Measurements from ENCODE around the gene RALGAPA2. TPM values are rescaled to one million over a fixed set of nuclear protein-coding genes. Genes with fewer than 3 reads are reported as not detected.

The RALGAPA2 gene
- total and polyA plus RNA-seq, 7 experiments from 2014 or later, result 6.7 to 45.4 (median 34.9) TPM

- intact Hi-C loops (cut with micrococcal nuclease), result no loop called here
- Mint-ChIP-seq H3K36me3 (peaks cover 0 to 6% (median 0%) of the 10 kb centered on the region in 5 donors), H3K27me3 (peaks cover 0 to 5% (median 0%) of the 10 kb centered on the region in 5 donors), H3K27ac (no peak overlapping the region), H3K9me3 (no peaks in the 10 kb centered on the region), H3K4me1 (peaks cover 0 to 4% (median 0%) of the 10 kb centered on the region in 7 donors), H3K4me3 (no peak overlapping the region)
- Histone ChIP-seq H3K9me3 (ENCODE audit: control insufficient read depth in 2 of 3, low read length in 3 of 3) (no peaks in the 10 kb centered on the region), H3K27ac (ENCODE audit: low read depth, low read length) (no peak overlapping the region), H3K27me3 (ENCODE audit: control insufficient read depth in 2 of 2, insufficient read depth in 2 of 2, low read length in 2 of 2) (no peaks in the 10 kb centered on the region), H3K4me1 (ENCODE audit: control insufficient read depth in 2 of 2, insufficient read depth in 2 of 2, low read length in 2 of 2) (no peaks in the 10 kb centered on the region), H3K4me3 (ENCODE audit: low read length) (no peak overlapping the region), H3K36me3 (ENCODE audit: control insufficient read depth in 2 of 3, insufficient read depth in 3 of 3, low read length in 3 of 3) (peaks cover 0 to under 1% (median 0%) of the 10 kb centered on the region in 3 experiments)
- CTCF ChIA-PET, result no interaction called here
- ATAC-seq (no peak), DNase-seq (no peak)
- POLR2A ChIA-PET, result no interaction called here
Measured at GRCh38 chr20:20386192-20386591, 326.3 kb downstream of the RALGAPA2 start.

GRCh38 chr20:20375862-20376261, 336.6 kb downstream of the RALGAPA2 start:
- H3K4me3 Mint-ChIP-seq, result no peak overlapping the region
- peaks cover 52 to 62% (median 57%) of the 10 kb centered on the region in 5 donors for H3K27me3 Mint-ChIP-seq
- Histone ChIP-seq H3K27ac (ENCODE audit: low read depth, low read length) (no peak overlapping the region), H3K9me3 (ENCODE audit: control insufficient read depth in 2 of 3, low read length in 3 of 3) (no peaks in the 10 kb centered on the region), H3K4me1 (ENCODE audit: control insufficient read depth in 2 of 2, insufficient read depth in 2 of 2, low read length in 2 of 2) (no peaks in the 10 kb centered on the region), H3K4me3 (ENCODE audit: low read length) (no peak overlapping the region), H3K27me3 (ENCODE audit: control insufficient read depth in 2 of 2, insufficient read depth in 2 of 2, low read length in 2 of 2) (peaks cover 0 to 5% of the 10 kb centered on the region in 2 donors), H3K36me3 (ENCODE audit: control insufficient read depth in 2 of 3, insufficient read depth in 3 of 3, low read length in 3 of 3) (no peaks in the 10 kb centered on the region)
- DNase-seq (no peak), ATAC-seq (no peak)
- CTCF ChIA-PET, result no interaction called here
- no peak overlapping the region for H3K27ac Mint-ChIP-seq
- H3K36me3 Mint-ChIP-seq, result no peaks in the 10 kb centered on the region
- H3K4me1 Mint-ChIP-seq, result peaks cover 0 to 2% (median 0%) of the 10 kb centered on the region in 7 donors
- POLR2A ChIA-PET, result no interaction called here
- intact Hi-C loops (cut with micrococcal nuclease), result no loop called here
- H3K9me3 Mint-ChIP-seq, result peaks cover 0 to 4% (median 0%) of the 10 kb centered on the region in 11 donors

DNA sequence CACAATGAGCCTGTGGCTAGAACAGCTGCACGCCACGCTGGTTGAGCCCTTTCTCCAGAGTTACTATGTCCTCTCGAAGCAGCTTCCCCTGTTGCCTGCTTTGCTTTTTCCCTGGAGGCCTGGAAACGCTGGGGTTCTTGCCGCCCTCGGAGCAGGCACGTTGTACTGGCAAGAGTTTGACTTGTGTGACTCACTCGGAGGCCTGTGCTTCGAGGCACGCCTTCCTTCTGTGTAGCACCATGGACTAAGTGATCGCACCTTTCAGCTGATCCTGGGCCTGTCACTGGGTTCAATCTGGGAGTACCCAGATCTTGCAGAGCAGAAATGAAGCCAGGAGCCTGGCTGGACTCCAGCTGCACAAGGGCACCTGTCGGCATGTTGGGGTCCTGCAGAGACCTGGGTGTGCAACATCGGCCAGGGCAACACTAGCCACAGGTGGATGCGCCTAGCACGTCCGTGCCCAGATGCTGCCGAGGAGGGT, 339.3 kb downstream of the RALGAPA2 start:
- Mint-ChIP-seq H3K4me3 (no peak overlapping the region), H3K36me3 (peaks cover 0 to 5% (median 0%) of the 10 kb centered on the region in 5 donors), H3K9me3 (no peaks in the 10 kb centered on the region), H3K4me1 (peaks cover 5 to 8% (median 7%) of the 10 kb centered on the region in 7 donors), H3K27me3 (peaks cover 59 to 65% (median 62%) of the 10 kb centered on the region in 5 donors), H3K27ac (no peak overlapping the region)
- Histone ChIP-seq H3K9me3 (ENCODE audit: control insufficient read depth in 2 of 3, low read length in 3 of 3) (no peaks in the 10 kb centered on the region), H3K36me3 (ENCODE audit: control insufficient read depth in 2 of 3, insufficient read depth in 3 of 3, low read length in 3 of 3) (no peaks in the 10 kb centered on the region), H3K27me3 (ENCODE audit: control insufficient read depth in 2 of 2, insufficient read depth in 2 of 2, low read length in 2 of 2) (peaks cover 0 to 5% of the 10 kb centered on the region in 2 donors), H3K27ac (ENCODE audit: low read depth, low read length) (no peak overlapping the region), H3K4me3 (ENCODE audit: low read length) (no peak overlapping the region), H3K4me1 (ENCODE audit: control insufficient read depth in 2 of 2, insufficient read depth in 2 of 2, low read length in 2 of 2) (no peaks in the 10 kb centered on the region)
- POLR2A ChIA-PET, result no interaction called here
- no peak for ATAC-seq
- intact Hi-C loops (cut with micrococcal nuclease), result no loop called here
- CTCF ChIA-PET, result no interaction called here
- DNase-seq, result no peak

- Mint-ChIP-seq H3K36me3 (peaks cover 0 to 5% (median 0%) of the 10 kb centered on the region in 5 donors), H3K27me3 (peaks cover 63 to 69% (median 65%) of the 10 kb centered on the region in 5 donors), H3K9me3 (no peaks in the 10 kb centered on the region), H3K27ac (no peak overlapping the region), H3K4me3 (no peak overlapping the region), H3K4me1 (peaks cover 6 to 8% (median 7%) of the 10 kb centered on the region in 7 donors)
- no peak for ATAC-seq
- H3K36me3 ChIP-seq (ENCODE audit: control insufficient read depth in 2 of 3, insufficient read depth in 3 of 3, low read length in 3 of 3), result no peaks in the 10 kb centered on the region
- no peaks in the 10 kb centered on the region for H3K4me1 ChIP-seq (ENCODE audit: control insufficient read depth in 2 of 2, insufficient read depth in 2 of 2, low read length in 2 of 2)
- H3K9me3 ChIP-seq (ENCODE audit: control insufficient read depth in 2 of 3, low read length in 3 of 3), result no peaks in the 10 kb centered on the region
- no peak for DNase-seq
- no peak overlapping the region for H3K27ac ChIP-seq (ENCODE audit: low read depth, low read length)
- no peak overlapping the region for H3K4me3 ChIP-seq (ENCODE audit: low read length)
- ChIA-PET CTCF (no interaction called here), POLR2A (no interaction called here)
- peaks cover 0 to 5% of the 10 kb centered on the region in 2 donors for H3K27me3 ChIP-seq (ENCODE audit: control insufficient read depth in 2 of 2, insufficient read depth in 2 of 2, low read length in 2 of 2)
- intact Hi-C loops (cut with micrococcal nuclease), result no loop called here
Measured at GRCh38 chr20:20371681-20372080, 340.8 kb downstream of the RALGAPA2 start.

GRCh38 chr20:20371083-20371482, 341.4 kb downstream of the RALGAPA2 start:
- peaks cover 66 to 72% (median 69%) of the 10 kb centered on the region in 5 donors for H3K27me3 Mint-ChIP-seq
- no peak overlapping the region for H3K27ac Mint-ChIP-seq
- H3K36me3 Mint-ChIP-seq, result peaks cover 0 to 5% (median 0%) of the 10 kb centered on the region in 5 donors
- no peaks in the 10 kb centered on the region for H3K9me3 Mint-ChIP-seq
- Histone ChIP-seq H3K9me3 (ENCODE audit: control insufficient read depth in 2 of 3, low read length in 3 of 3) (no peaks in the 10 kb centered on the region), H3K27me3 (ENCODE audit: control insufficient read depth in 2 of 2, insufficient read depth in 2 of 2, low read length in 2 of 2) (peaks cover 0 to 5% of the 10 kb centered on the region in 2 donors), H3K36me3 (ENCODE audit: control insufficient read depth in 2 of 3, insufficient read depth in 3 of 3, low read length in 3 of 3) (no peaks in the 10 kb centered on the region), H3K27ac (ENCODE audit: low read depth, low read length) (no peak overlapping the region), H3K4me3 (ENCODE audit: low read length) (no peak overlapping the region), H3K4me1 (ENCODE audit: control insufficient read depth in 2 of 2, insufficient read depth in 2 of 2, low read length in 2 of 2) (no peaks in the 10 kb centered on the region)
- H3K4me1 Mint-ChIP-seq, result peaks cover 6 to 12% (median 8%) of the 10 kb centered on the region in 7 donors
- intact Hi-C loops (cut with micrococcal nuclease), result no loop called here
- H3K4me3 Mint-ChIP-seq, result no peak overlapping the region
- ATAC-seq (no peak), DNase-seq (no peak)
- ChIA-PET POLR2A (no interaction called here), CTCF (no interaction called here)

- H3K27me3 ChIP-seq (ENCODE audit: control insufficient read depth in 2 of 2, insufficient read depth in 2 of 2, low read length in 2 of 2), result peaks cover 0 to 5% of the 10 kb centered on the region in 2 donors
- intact Hi-C loops (cut with micrococcal nuclease), result no loop called here
Measured at GRCh38 chr20:20370094-20370575, 342.3 kb downstream of the RALGAPA2 start.

More at GRCh38 chr20:20370094-20370575, 342.3 kb downstream of the RALGAPA2 start:
- Histone ChIP-seq H3K4me3 (ENCODE audit: low read length) (no peak overlapping the region), H3K36me3 (ENCODE audit: control insufficient read depth in 2 of 3, insufficient read depth in 3 of 3, low read length in 3 of 3) (no peaks in the 10 kb centered on the region), H3K27ac (ENCODE audit: low read depth, low read length) (no peak overlapping the region), H3K9me3 (ENCODE audit: control insufficient read depth in 2 of 3, low read length in 3 of 3) (no peaks in the 10 kb centered on the region), H3K4me1 (ENCODE audit: control insufficient read depth in 2 of 2, insufficient read depth in 2 of 2, low read length in 2 of 2) (no peaks in the 10 kb centered on the region)
- peak overlapping the region in 1 of 9 donors; percentile 51 for H3K27ac Mint-ChIP-seq
- ChIA-PET CTCF (no interaction called here), POLR2A (no interaction called here)
- DNase-seq, result no peak
- peaks cover 66 to 72% (median 68%) of the 10 kb centered on the region in 5 donors for H3K27me3 Mint-ChIP-seq
- peak overlapping the region in 9 of 10 donors; percentile 11 to 82 (median 68) for H3K4me3 Mint-ChIP-seq
- peaks cover 8 to 18% (median 13%) of the 10 kb centered on the region in 7 donors for H3K4me1 Mint-ChIP-seq
- peaks cover 0 to 5% (median 0%) of the 10 kb centered on the region in 5 donors for H3K36me3 Mint-ChIP-seq
- ATAC-seq, result no peak
- H3K9me3 Mint-ChIP-seq, result no peaks in the 10 kb centered on the region

Data from naive thymus-derived CD4-positive, alpha-beta T cell (primary cell).